Measurements from ENCODE around the gene GABRR3. TPM values are rescaled to one million over a fixed set of nuclear protein-coding genes. Genes with fewer than 3 reads are reported as not detected.

GABRR3 gene
- total RNA-seq, 1 experiment from 2014 or later = not detected

DNA sequence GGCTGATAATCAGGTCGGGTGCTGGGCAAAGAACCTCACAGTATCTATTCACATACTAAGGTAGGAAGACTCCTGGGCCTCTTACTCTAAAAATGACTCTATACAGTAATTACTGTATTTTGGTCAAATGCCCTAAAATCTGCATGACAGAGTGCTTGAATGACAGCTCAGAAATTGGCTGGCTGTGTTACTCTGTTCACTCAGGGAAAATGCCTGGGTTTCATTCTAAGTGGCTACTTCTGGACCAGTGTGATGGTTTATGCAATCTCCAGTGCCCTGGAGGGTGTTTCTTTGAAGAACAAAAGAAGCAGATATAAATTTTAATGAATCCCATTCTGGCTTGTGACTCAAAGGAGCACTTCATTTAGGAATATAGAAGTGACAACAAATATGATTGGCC, 2.2 kb downstream of the GABRR3 start:
- intact Hi-C loops (cut with micrococcal nuclease; ENCODE audit: unreplicated experiment) = loop anchor here (10.0 kb wide), 1 partner anchor 782 kb away; no protein-coding TSS in a partner anchor
- DNase-seq = no peak
- Mint-ChIP-seq H3K27ac (ENCODE audit: unreplicated experiment) (no peak overlapping the region), H3K9me3 (ENCODE audit: unreplicated experiment) (no peaks in the 10 kb centered on the region), H3K4me3 (ENCODE audit: unreplicated experiment) (no peak overlapping the region), H3K4me1 (ENCODE audit: low read depth, unreplicated experiment) (no peaks in the 10 kb centered on the region), H3K27me3 (ENCODE audit: insufficient read depth, unreplicated experiment) (peaks cover 7% of the 10 kb centered on the region), H3K36me3 (ENCODE audit: insufficient read depth, unreplicated experiment) (no peaks in the 10 kb centered on the region)
- H3K36me3 ChIP-seq (ENCODE audit: control insufficient read depth, insufficient read depth, low read length) = no peaks in the 10 kb centered on the region
- TF ChIP-seq CTCF (IDR thresholded peaks at IDR 0.05; ENCODE audit: insufficient read depth in 1 of 2, low read depth in 1 of 2, low read length in 1 of 2, severe bottlenecking in 1 of 2, unreplicated experiment in 1 of 2) = no peak
- no peaks in the 10 kb centered on the region for H3K27me3 ChIP-seq (replicated peaks; ENCODE audit: control insufficient read depth, insufficient read depth, low read length)
- no peak overlapping the region for H3K4me3 ChIP-seq (ENCODE audit: low read depth, low read length)
- CTCF ChIA-PET = no interaction called here
- H3K4me1 ChIP-seq = no peaks in the 10 kb centered on the region
- POLR2A ChIA-PET = no interaction called here
- no TSS peak for BruUV-seq (replicated peaks)
- H3K9me3 ChIP-seq = no peaks in the 10 kb centered on the region

GRCh38 chr3:98032265-98032664, 2.9 kb downstream of the GABRR3 start:
- DNase-seq = no peak
- Mint-ChIP-seq H3K27ac (ENCODE audit: unreplicated experiment) (no peak overlapping the region), H3K4me3 (ENCODE audit: unreplicated experiment) (no peak overlapping the region), H3K27me3 (ENCODE audit: insufficient read depth, unreplicated experiment) (peaks cover 7% of the 10 kb centered on the region), H3K36me3 (ENCODE audit: insufficient read depth, unreplicated experiment) (no peaks in the 10 kb centered on the region), H3K9me3 (ENCODE audit: unreplicated experiment) (no peaks in the 10 kb centered on the region), H3K4me1 (ENCODE audit: low read depth, unreplicated experiment) (no peaks in the 10 kb centered on the region)
- POLR2A ChIA-PET = no interaction called here
- Histone ChIP-seq H3K4me3 (ENCODE audit: low read depth, low read length) (no peak overlapping the region), H3K36me3 (ENCODE audit: control insufficient read depth, insufficient read depth, low read length) (no peaks in the 10 kb centered on the region), H3K27me3 (replicated peaks; ENCODE audit: control insufficient read depth, insufficient read depth, low read length) (no peaks in the 10 kb centered on the region), H3K4me1 (no peaks in the 10 kb centered on the region), H3K9me3 (no peaks in the 10 kb centered on the region)
- intact Hi-C loops (cut with micrococcal nuclease; ENCODE audit: unreplicated experiment) = loop anchor here (10.0 kb wide), 1 partner anchor 783 kb away; no protein-coding TSS in a partner anchor
- CTCF ChIA-PET = no interaction called here
- no TSS peak for BruUV-seq (replicated peaks)
- TF ChIP-seq CTCF (IDR thresholded peaks at IDR 0.05; ENCODE audit: insufficient read depth in 1 of 2, low read depth in 1 of 2, low read length in 1 of 2, severe bottlenecking in 1 of 2, unreplicated experiment in 1 of 2) = no peak

- Histone ChIP-seq H3K4me3 (ENCODE audit: low read depth, low read length) (no peak overlapping the region), H3K27me3 (replicated peaks; ENCODE audit: control insufficient read depth, insufficient read depth, low read length) (no peaks in the 10 kb centered on the region), H3K9me3 (no peaks in the 10 kb centered on the region), H3K4me1 (no peaks in the 10 kb centered on the region), H3K36me3 (ENCODE audit: control insufficient read depth, insufficient read depth, low read length) (no peaks in the 10 kb centered on the region)
- intact Hi-C loops (cut with micrococcal nuclease; ENCODE audit: unreplicated experiment) = no loop called here
- CTCF ChIA-PET = no interaction called here
- Mint-ChIP-seq H3K27ac (ENCODE audit: unreplicated experiment) (no peak overlapping the region), H3K4me1 (ENCODE audit: low read depth, unreplicated experiment) (no peaks in the 10 kb centered on the region), H3K9me3 (ENCODE audit: unreplicated experiment) (no peaks in the 10 kb centered on the region), H3K27me3 (ENCODE audit: insufficient read depth, unreplicated experiment) (peaks cover 4% of the 10 kb centered on the region), H3K4me3 (ENCODE audit: unreplicated experiment) (no peak overlapping the region), H3K36me3 (ENCODE audit: insufficient read depth, unreplicated experiment) (no peaks in the 10 kb centered on the region)
- DNase-seq = no peak
- POLR2A ChIA-PET = no interaction called here
- no peak for TF ChIP-seq CTCF (IDR thresholded peaks at IDR 0.05; ENCODE audit: insufficient read depth in 1 of 2, low read depth in 1 of 2, low read length in 1 of 2, severe bottlenecking in 1 of 2, unreplicated experiment in 1 of 2)
- no TSS peak for BruUV-seq (replicated peaks)
These were observed 6.0 kb downstream of the GABRR3 start for GRCh38 chr3:98029083-98029482.

All from Caco-2 (cell line).